ENCODE measurements around the gene CLEC17A. TPM values are rescaled to one million over a fixed set of nuclear protein-coding genes. Genes with fewer than 3 reads are reported as not detected.
"Not testable (repeated sequence)": the region's sequence is repeated elsewhere in the genome, so short reads cannot be mapped to it uniquely, and the experiment has no call there.

CLEC17A gene
- polyA plus RNA-seq, 1 donor from 2014 or later = not detected

- H3K27me3 ChIP-seq (ENCODE audit: insufficient read depth, low read depth, low read length); H3K9ac ChIP-seq (ENCODE audit: low read length); H3K4me3 ChIP-seq (ENCODE audit: low read length): not testable (repeated sequence)
Observed at GRCh38 chr19:14585187-14585586, 2.3 kb downstream of the CLEC17A start.

GRCh38 chr19:14589433-14589832 is 6.5 kb downstream of the CLEC17A start:
- not testable (repeated sequence) for H3K27me3 ChIP-seq (ENCODE audit: insufficient read depth, low read depth, low read length); H3K9me2 ChIP-seq (ENCODE audit: insufficient read depth, low read length); H4K20me1 ChIP-seq (ENCODE audit: insufficient read depth); H3K36me3 ChIP-seq (ENCODE audit: insufficient read depth, low read length); H3K27ac ChIP-seq (ENCODE audit: low read length); H3F3A ChIP-seq (ENCODE audit: insufficient read depth, low read length, poor library complexity, severe bottlenecking); H3K9ac ChIP-seq (ENCODE audit: low read length); H3K9me3 ChIP-seq (ENCODE audit: low read length); H2AFZ ChIP-seq (ENCODE audit: low read depth, low read length); H3K79me2 ChIP-seq (replicated peaks; ENCODE audit: insufficient read depth, low read length); H3K4me3 ChIP-seq (ENCODE audit: low read length); H3K4me2 ChIP-seq (ENCODE audit: low read length)

More at GRCh38 chr19:14585187-14585586, 2.3 kb downstream of the CLEC17A start:
- not testable (repeated sequence) for H3K9me3 ChIP-seq (ENCODE audit: low read length); H4K20me1 ChIP-seq (ENCODE audit: insufficient read depth); H3K79me2 ChIP-seq (replicated peaks; ENCODE audit: insufficient read depth, low read length); H3K4me2 ChIP-seq (ENCODE audit: low read length); H3K27ac ChIP-seq (ENCODE audit: low read length); H3F3A ChIP-seq (ENCODE audit: insufficient read depth, low read length, poor library complexity, severe bottlenecking); H3K36me3 ChIP-seq (ENCODE audit: insufficient read depth, low read length); H3K9me2 ChIP-seq (ENCODE audit: insufficient read depth, low read length); H2AFZ ChIP-seq (ENCODE audit: low read depth, low read length)

DNA sequence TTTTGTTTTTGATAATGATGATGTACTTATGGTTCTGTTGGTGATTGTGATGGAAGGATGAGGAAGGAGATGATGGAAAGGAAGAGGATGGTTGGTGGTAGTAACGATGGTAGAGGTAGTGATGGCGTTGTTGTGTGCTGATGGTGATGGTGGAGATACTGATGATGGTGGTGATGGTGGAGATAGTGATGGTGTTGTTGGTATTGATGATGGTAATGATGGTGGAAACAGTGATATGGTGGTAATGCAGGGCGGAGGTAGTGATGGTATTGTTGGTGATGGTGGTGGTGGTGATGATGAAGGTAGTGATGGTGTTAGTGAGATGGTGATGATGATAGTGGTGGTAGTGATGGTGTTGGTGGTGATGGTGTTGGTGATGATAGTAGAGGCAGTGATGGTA is 12.7 kb downstream of the CLEC17A start:
- no peak overlapping the region for H3K4me3 ChIP-seq (ENCODE audit: low read length)
- no peak for TF ChIP-seq TAF1 (IDR thresholded peaks at IDR 0.05; ENCODE audit: low read depth)
- TF ChIP-seq EZH2 (IDR thresholded peaks at IDR 0.05; ENCODE audit: borderline replicate concordance, insufficient read depth, low read length, poor library complexity, severe bottlenecking) = no peak
- TF ChIP-seq SMC3 (conservative IDR thresholded peaks at IDR 0.05; ENCODE audit: poor library complexity) = no peak
- TF ChIP-seq RAD21 (conservative IDR thresholded peaks at IDR 0.05) = no peak
- TF ChIP-seq POLR2AphosphoS5 (IDR thresholded peaks at IDR 0.05) = no peak
- no peak for TF ChIP-seq MXI1 (conservative IDR thresholded peaks at IDR 0.05; ENCODE audit: poor library complexity, severe bottlenecking)
- TF ChIP-seq CTCF (IDR thresholded peaks at IDR 0.05; ENCODE audit: poor library complexity, severe bottlenecking) = no peak
- TF ChIP-seq REST (IDR thresholded peaks at IDR 0.05; ENCODE audit: borderline replicate concordance) = no peak
- no peak for TF ChIP-seq EP300 (conservative IDR thresholded peaks at IDR 0.05; ENCODE audit: poor library complexity, severe bottlenecking)
- no peaks in the 10 kb centered on the region for H3F3A ChIP-seq (ENCODE audit: insufficient read depth, low read length, poor library complexity, severe bottlenecking)
- no peaks in the 10 kb centered on the region for H3K27me3 ChIP-seq (ENCODE audit: insufficient read depth, low read depth, low read length)
- no peaks in the 10 kb centered on the region for H4K20me1 ChIP-seq (ENCODE audit: insufficient read depth)
- no peak overlapping the region for H3K27ac ChIP-seq (ENCODE audit: low read length)
- H3K79me2 ChIP-seq (replicated peaks; ENCODE audit: insufficient read depth, low read length) = no peaks in the 10 kb centered on the region
- no peak overlapping the region for H2AFZ ChIP-seq (ENCODE audit: low read depth, low read length)
- H3K36me3 ChIP-seq (ENCODE audit: insufficient read depth, low read length) = no peaks in the 10 kb centered on the region
- H3K9ac ChIP-seq (ENCODE audit: low read length) = no peak overlapping the region
- no peaks in the 10 kb centered on the region for H3K9me3 ChIP-seq (ENCODE audit: low read length)
- H3K9me2 ChIP-seq (ENCODE audit: insufficient read depth, low read length) = no peaks in the 10 kb centered on the region
- no peak overlapping the region for H3K4me2 ChIP-seq (ENCODE audit: low read length)
